ENCODE measurements around the gene LOX. TPM values are rescaled to one million over a fixed set of nuclear protein-coding genes. Genes with fewer than 3 reads are reported as not detected.

LOX gene
- total and polyA plus RNA-seq, 2 experiments from 2014 or later: 1.5 to 1.8 TPM

GRCh38 chr5:122112063-122112462, 34.0 kb upstream of the LOX start (continued):
- TF ChIP-seq, protein P1, sequence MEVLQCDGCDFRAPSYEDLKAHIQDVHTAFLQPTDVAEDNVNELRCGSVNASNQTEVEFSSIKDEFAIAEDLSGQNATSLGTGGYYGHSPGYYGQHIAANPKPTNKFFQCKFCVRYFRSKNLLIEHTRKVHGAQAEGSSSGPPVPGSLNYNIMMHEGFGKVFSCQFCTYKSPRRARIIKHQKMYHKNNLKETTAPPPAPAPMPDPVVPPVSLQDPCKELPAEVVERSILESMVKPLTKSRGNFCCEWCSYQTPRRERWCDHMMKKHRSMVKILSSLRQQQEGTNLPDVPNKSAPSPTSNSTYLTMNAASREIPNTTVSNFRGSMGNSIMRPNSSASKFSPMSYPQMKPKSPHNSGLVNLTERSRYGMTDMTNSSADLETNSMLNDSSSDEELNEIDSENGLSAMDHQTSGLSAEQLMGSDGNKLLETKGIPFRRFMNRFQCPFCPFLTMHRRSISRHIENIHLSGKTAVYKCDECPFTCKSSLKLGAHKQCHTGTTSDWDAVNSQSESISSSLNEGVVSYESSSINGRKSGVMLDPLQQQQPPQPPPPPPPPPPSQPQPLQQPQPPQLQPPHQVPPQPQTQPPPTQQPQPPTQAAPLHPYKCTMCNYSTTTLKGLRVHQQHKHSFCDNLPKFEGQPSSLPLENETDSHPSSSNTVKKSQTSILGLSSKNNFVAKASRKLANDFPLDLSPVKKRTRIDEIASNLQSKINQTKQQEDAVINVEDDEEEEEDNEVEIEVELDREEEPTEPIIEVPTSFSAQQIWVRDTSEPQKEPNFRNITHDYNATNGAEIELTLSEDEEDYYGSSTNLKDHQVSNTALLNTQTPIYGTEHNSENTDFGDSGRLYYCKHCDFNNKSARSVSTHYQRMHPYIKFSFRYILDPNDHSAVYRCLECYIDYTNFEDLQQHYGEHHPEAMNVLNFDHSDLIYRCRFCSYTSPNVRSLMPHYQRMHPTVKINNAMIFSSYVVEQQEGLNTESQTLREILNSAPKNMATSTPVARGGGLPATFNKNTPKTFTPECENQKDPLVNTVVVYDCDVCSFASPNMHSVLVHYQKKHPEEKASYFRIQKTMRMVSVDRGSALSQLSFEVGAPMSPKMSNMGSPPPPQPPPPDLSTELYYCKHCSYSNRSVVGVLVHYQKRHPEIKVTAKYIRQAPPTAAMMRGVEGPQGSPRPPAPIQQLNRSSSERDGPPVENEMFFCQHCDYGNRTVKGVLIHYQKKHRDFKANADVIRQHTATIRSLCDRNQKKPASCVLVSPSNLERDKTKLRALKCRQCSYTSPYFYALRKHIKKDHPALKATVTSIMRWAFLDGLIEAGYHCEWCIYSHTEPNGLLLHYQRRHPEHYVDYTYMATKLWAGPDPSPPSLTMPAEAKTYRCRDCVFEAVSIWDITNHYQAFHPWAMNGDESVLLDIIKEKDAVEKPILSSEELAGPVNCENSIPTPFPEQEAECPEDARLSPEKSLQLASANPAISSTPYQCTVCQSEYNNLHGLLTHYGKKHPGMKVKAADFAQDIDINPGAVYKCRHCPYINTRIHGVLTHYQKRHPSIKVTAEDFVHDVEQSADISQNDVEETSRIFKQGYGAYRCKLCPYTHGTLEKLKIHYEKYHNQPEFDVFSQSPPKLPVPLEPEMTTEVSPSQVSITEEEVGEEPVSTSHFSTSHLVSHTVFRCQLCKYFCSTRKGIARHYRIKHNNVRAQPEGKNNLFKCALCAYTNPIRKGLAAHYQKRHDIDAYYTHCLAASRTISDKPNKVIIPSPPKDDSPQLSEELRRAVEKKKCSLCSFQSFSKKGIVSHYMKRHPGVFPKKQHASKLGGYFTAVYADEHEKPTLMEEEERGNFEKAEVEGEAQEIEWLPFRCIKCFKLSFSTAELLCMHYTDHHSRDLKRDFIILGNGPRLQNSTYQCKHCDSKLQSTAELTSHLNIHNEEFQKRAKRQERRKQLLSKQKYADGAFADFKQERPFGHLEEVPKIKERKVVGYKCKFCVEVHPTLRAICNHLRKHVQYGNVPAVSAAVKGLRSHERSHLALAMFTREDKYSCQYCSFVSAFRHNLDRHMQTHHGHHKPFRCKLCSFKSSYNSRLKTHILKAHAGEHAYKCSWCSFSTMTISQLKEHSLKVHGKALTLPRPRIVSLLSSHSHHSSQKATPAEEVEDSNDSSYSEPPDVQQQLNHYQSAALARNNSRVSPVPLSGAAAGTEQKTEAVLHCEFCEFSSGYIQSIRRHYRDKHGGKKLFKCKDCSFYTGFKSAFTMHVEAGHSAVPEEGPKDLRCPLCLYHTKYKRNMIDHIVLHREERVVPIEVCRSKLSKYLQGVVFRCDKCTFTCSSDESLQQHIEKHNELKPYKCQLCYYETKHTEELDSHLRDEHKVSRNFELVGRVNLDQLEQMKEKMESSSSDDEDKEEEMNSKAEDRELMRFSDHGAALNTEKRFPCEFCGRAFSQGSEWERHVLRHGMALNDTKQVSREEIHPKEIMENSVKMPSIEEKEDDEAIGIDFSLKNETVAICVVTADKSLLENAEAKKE (CRISPR knock-in tag; IDR thresholded peaks at IDR 0.05): no peak
- TF ChIP-seq ETS1 (IDR thresholded peaks at IDR 0.05): no peak
- TF ChIP-seq CREB1 (CRISPR knock-in tag; IDR thresholded peaks at IDR 0.05; ENCODE audit: low read depth): no peak
- no peak for TF ChIP-seq ZNF331 (CRISPR knock-in tag; IDR thresholded peaks at IDR 0.05; ENCODE audit: low read depth)
- TF ChIP-seq JUNB (IDR thresholded peaks at IDR 0.05; ENCODE audit: unreplicated experiment): no peak
- TF ChIP-seq ZNF114 (CRISPR knock-in tag; IDR thresholded peaks at IDR 0.05): no peak
- no peak for TF ChIP-seq CTCF (conservative IDR thresholded peaks at IDR 0.05; ENCODE audit: low read depth in 2 of 2)

- no peaks in the 10 kb centered on the region for H3K4me1 ChIP-seq (ENCODE audit: insufficient read depth)
- H3K27me3 ChIP-seq (ENCODE audit: insufficient read depth): no peaks in the 10 kb centered on the region
- H2AFZ ChIP-seq: no peak overlapping the region
- Mint-ChIP-seq H3K36me3 (ENCODE audit: low read depth) (no peaks in the 10 kb centered on the region), H3K9me3 (no peaks in the 10 kb centered on the region), H3K4me3 (no peak overlapping the region), H3K27ac (no peak overlapping the region), H3K27me3 (ENCODE audit: insufficient read depth, low read depth, poor library complexity) (no peaks in the 10 kb centered on the region), H3K4me1 (peaks cover 8% of the 10 kb centered on the region; the same call in 2 of the 3 replicates)
- H3K9me2 ChIP-seq (ENCODE audit: insufficient read depth): no peaks in the 10 kb centered on the region
- H3K79me2 ChIP-seq (replicated peaks; ENCODE audit: insufficient read depth): no peaks in the 10 kb centered on the region
- H4K20me1 ChIP-seq (replicated peaks; ENCODE audit: insufficient read depth): no peaks in the 10 kb centered on the region
- no peak overlapping the region for H3K4me2 ChIP-seq
- no peaks in the 10 kb centered on the region for H3F3A ChIP-seq (replicated peaks; ENCODE audit: low read depth)
- no peak overlapping the region for H3K4me3 ChIP-seq
- H3K27ac ChIP-seq (ENCODE audit: low read depth): no peak overlapping the region
- DNase-seq (ENCODE audit: low spot score) (no peak), ATAC-seq (no peak)
- no peaks in the 10 kb centered on the region for H3K36me3 ChIP-seq (ENCODE audit: insufficient read depth)
- TF ChIP-seq EZH2 (IDR thresholded peaks at IDR 0.05; ENCODE audit: low read depth, unreplicated experiment) (no peak), NANOG (IDR thresholded peaks at IDR 0.05; ENCODE audit: borderline replicate concordance) (no peak), POLR2AphosphoS5 (IDR thresholded peaks at IDR 0.05; ENCODE audit: low read depth) (no peak), JUNB (IDR thresholded peaks at IDR 0.05; ENCODE audit: unreplicated experiment) (no peak), ZNF114 (CRISPR knock-in tag; IDR thresholded peaks at IDR 0.05) (no peak), EZH2phosphoT487 (IDR thresholded peaks at IDR 0.05; ENCODE audit: unreplicated experiment) (no peak), CTCF (conservative IDR thresholded peaks at IDR 0.05; ENCODE audit: low read depth in 2 of 2) (no peak), STAT1 (IDR thresholded peaks at IDR 0.05; ENCODE audit: unreplicated experiment) (no peak)
Measured at GRCh38 chr5:122111460-122111859, 33.4 kb upstream of the LOX start.

Data from GM23338 (cell line).